Measurements from ENCODE around the gene CDAN1.
"Not testable (repeated sequence)": the region's sequence is repeated elsewhere in the genome, so short reads cannot be mapped to it uniquely, and the experiment has no call there.

CDAN1 gene

DNA sequence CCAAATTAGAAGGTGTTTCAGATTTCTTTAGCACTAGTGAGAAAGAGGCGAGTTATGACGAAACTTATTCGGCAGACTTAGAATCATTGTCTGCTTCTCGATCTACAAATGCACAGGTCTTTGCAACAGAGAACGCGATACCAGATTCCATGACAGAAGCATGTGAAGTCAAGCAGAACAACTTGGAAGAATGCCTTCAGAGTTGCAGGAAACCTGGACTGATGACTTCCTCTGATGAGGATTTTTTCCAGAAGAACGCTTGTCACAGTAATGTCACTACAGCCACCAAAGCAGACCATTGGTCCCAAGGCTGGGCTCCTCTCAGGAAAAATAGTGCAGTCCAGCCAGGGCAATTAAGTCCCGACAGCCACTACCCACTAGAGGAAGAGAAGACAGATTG is 50.6 kb downstream of the CDAN1 start:
- intact Hi-C loops (cut with DNase I), result no loop called here
- no peak for DNase-seq

DNA sequence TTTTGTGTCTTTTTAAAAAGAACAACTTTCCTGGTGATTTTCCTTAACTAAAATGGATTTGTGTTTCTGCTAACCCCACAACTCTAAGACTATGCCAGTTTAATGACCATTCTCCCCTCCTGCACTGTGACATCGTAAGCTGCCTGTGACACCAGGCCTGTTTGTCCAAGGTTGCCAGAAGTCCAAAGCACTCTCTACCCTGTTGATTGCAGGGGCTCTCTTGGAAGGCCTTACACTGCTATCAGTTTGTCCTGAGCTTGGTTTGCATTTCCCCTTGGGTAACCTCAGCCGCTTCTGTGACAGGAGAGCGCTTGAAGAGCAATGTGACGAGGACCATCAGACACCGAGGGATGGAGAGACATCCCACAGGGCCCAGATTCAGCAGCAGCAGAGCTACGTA is 55.8 kb downstream of the CDAN1 start:
- DNase-seq, result peak in 1 of 42 donors; percentile 20
- intact Hi-C loops (cut with DNase I), result no loop called here

DNA sequence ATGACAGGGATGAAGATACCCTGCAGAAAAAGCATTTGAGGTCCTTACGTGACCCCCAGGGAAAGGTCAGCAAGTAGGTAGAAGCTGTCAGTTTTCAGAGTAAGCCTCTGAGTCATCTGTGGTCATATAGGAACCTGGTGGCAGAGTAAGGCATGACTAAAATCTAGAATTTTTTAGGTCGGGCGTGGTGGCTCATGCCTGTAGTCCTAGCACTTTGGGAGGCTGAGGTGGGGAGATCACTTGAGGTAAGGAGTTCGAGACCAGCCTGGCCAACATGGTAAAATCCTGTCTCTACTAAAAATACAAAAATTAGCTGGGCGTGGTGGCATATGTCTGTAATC is 56.8 kb downstream of the CDAN1 start:
- DNase-seq, result peak in 1 of 42 donors; percentile 15
- intact Hi-C loops (cut with DNase I), result not testable (repeated sequence)

DNA sequence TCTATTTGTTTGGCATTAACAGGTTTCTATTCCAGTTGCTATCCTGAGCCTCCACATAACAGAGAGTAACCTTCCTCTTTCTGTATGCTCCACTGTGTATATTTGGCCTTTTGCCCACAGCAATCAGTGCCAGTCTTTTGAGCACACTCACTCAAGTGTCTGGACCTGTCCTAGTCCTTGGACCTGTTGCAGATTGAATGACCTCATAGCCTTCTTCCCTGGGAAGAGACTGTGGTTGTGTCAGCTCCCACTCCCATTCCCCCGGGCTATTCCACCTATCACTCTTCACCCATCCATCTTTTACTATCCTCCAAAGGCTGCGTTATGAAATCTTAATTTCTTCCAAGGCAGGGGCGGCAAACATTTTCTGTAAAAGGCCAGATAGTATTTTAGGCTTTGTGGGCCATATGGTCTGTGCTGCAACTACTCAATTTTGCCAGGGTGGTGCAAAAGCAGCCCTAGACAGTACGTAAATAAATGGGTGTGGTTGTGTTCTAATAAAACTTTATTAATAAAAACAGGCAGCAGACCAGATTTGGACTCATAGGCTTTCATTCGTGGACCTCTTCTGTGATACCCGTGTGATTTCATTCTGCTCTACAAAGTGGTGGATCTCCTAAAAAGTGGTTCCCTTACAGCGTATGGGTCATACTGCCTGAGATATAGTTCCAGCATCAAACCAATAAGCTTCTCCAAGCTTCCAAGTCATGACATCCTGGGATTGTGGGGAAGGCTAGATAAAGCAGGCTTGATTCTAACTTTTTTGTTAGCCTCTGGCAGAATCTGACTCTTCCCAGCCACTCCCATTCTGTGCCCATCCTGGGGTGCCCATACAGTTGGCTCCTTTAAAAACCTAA is 57.4 kb downstream of the CDAN1 start:
- DNase-seq, result peak in 2 of 42 donors; percentile 6 to 35
- intact Hi-C loops (cut with DNase I), result no loop called here

DNA sequence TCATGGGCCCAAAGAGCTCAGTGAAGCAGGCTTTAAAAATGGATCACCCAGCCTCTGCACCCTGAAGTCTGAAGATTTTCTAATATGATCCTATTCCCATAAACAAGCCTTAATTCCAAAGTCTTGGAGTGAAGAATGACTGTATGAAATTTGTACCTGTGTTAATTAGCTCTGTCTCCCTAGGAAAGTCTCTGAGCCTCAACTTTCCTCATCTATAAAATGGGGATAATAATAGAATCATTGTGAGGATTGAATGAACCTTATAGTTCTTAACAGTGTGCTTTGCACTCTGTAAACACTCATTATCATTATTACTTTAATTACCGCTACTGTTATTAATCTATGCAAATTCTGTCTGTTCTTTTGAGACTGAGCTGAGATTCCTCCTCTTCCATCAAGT is 61.9 kb downstream of the CDAN1 start:
- intact Hi-C loops (cut with DNase I), result no loop called here
- no peak for DNase-seq

DNA sequence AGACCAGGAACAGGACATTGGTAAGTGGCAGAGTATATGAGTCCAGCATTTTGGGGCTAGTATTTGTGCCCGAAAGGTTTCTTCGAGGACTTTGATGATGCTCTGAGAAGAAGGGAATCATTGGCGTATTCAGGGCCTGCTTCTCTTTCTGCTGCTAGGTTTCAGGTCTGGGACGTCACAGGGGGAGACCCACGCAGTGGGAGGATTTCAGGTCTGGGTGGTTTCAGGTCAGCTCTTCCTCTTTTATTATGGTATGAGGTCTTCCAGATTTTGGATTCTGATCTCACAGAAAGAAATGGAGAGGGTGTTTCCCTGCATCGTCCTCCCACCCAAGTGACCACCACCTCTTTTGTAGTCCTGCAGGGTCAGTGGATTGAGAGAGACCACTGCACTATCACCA is 62.5 kb downstream of the CDAN1 start:
- DNase-seq, result no peak
- intact Hi-C loops (cut with DNase I), result no loop called here

Measured in head of caudate nucleus (tissue), 42 donors.